Activated naive CD8-positive, alpha-beta T cell treated with anti-CD3 and anti-CD28 coated beads for 36 hours (primary cell): ENCODE data around the gene ARMC12. TPM values are rescaled to one million over a fixed set of nuclear protein-coding genes. Genes with fewer than 3 reads are reported as not detected.

Experiments used
- DNase-seq: peaks from one replicate; pipeline ENCODE4 v3.0.0; 2021
- H3K27ac Mint-ChIP-seq: one replicate; pipeline ENCODE4 v1.8.0; 2022; ENCODE audit warnings: mild to moderate bottlenecking, moderate library complexity, mixed read lengths
- H3K27me3 Mint-ChIP-seq: one replicate; pipeline ENCODE4 v1.8.0; 2022; ENCODE audit warnings: mild to moderate bottlenecking, mixed read lengths
- H3K36me3 Mint-ChIP-seq: one replicate; pipeline ENCODE4 v1.8.0; 2021; ENCODE audit warnings: mild to moderate bottlenecking, mixed read lengths
- H3K4me1 Mint-ChIP-seq: one replicate; pipeline ENCODE4 v1.8.0; 2021; ENCODE audit warnings: mixed read lengths
- H3K4me3 Mint-ChIP-seq: one replicate; pipeline ENCODE4 v1.8.0; 2022; ENCODE audit warnings: mild to moderate bottlenecking, moderate library complexity, mixed read lengths
- H3K9me3 Mint-ChIP-seq: one replicate; pipeline ENCODE4 v1.8.0; 2022; ENCODE audit warnings: mixed read lengths
- total RNA-seq, 2 experiments: library from RNA; stranded (reverse); gene quantifications; one replicate each; pipeline ENCODE4 v1.2.3, GENCODE V29; 2021

The ARMC12 gene
- total RNA-seq, 2 experiments from 2014 or later: 1.8 to 2.0 TPM

DNA sequence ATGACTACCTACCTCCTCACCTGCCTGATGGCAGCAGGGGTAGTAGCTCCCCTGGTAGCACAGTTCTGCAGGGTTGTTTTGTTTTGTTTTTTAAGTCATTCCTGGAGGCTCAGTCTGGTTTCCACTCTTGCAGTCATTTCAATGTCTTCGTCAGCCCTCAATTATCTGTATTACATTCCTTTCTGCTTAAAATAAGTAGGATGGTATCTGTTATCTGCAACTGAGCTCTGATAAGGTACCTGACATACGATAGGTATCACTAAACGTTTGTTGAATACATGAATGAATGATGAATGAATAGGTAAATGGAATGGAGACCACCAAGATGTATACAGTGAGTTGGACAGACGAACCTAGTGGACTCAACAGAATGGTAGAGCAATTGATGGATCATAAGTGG, 32.4 kb downstream of the ARMC12 start:
- H3K9me3 Mint-ChIP-seq: no peaks in the 10 kb centered on the region
- no peak for DNase-seq
- no peaks in the 10 kb centered on the region for H3K36me3 Mint-ChIP-seq
- H3K27me3 Mint-ChIP-seq: peaks cover 6% of the 10 kb centered on the region
- peaks cover under 1% of the 10 kb centered on the region for H3K4me1 Mint-ChIP-seq
- H3K4me3 Mint-ChIP-seq: no peak overlapping the region
- H3K27ac Mint-ChIP-seq: no peak overlapping the region

DNA sequence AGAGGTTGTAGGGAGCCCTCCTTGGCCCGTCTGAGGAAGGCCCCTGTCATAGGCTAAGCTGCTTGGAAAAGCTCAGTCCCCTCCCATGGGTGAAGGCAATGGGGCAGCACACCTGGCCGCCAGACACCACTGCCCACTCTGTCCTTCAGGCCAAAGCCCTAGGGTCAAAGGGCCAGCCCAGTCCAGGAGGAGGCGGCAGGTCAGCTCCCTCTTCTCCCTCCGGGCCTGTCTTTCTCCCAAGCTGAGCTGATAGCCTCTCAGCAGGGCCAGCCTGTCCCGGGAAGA, 34.5 kb downstream of the ARMC12 start:
- Mint-ChIP-seq H3K36me3 (no peaks in the 10 kb centered on the region), H3K27me3 (peaks cover 17% of the 10 kb centered on the region), H3K27ac (no peak overlapping the region), H3K4me3 (no peak overlapping the region), H3K4me1 (no peaks in the 10 kb centered on the region), H3K9me3 (no peaks in the 10 kb centered on the region)
- no peak for DNase-seq

- Mint-ChIP-seq H3K27ac (no peak overlapping the region), H3K36me3 (no peaks in the 10 kb centered on the region), H3K4me1 (no peaks in the 10 kb centered on the region), H3K27me3 (peaks cover 32% of the 10 kb centered on the region), H3K9me3 (no peaks in the 10 kb centered on the region), H3K4me3 (no peak overlapping the region)
- no peak for DNase-seq
These were observed 37.4 kb downstream of the ARMC12 start for GRCh38 chr6:35774116-35774794.

DNA sequence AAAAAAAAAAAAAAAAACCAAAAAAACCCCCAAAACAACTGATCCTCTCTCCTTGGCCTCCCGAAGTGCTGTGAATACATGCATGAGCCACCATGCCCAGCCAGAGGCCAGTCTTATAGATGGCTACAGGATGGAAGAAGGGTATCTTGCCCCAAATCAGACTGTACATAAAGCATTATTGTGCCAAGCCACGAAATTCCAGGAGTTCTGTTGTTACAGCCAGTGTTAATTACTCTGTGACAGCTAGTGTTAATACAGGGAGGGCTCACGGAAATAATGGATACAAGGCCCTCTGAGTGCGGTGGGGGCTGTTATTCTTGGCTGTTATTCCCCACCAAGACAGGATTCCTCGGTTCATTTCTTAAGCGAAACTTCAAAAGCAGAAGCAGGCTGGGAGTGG, 38.2 kb downstream of the ARMC12 start:
- H3K27ac Mint-ChIP-seq: no peak overlapping the region
- peaks cover 32% of the 10 kb centered on the region for H3K27me3 Mint-ChIP-seq
- no peaks in the 10 kb centered on the region for H3K9me3 Mint-ChIP-seq
- no peak for DNase-seq
- H3K4me3 Mint-ChIP-seq: no peak overlapping the region
- H3K36me3 Mint-ChIP-seq: no peaks in the 10 kb centered on the region
- H3K4me1 Mint-ChIP-seq: peaks cover 3% of the 10 kb centered on the region

DNA sequence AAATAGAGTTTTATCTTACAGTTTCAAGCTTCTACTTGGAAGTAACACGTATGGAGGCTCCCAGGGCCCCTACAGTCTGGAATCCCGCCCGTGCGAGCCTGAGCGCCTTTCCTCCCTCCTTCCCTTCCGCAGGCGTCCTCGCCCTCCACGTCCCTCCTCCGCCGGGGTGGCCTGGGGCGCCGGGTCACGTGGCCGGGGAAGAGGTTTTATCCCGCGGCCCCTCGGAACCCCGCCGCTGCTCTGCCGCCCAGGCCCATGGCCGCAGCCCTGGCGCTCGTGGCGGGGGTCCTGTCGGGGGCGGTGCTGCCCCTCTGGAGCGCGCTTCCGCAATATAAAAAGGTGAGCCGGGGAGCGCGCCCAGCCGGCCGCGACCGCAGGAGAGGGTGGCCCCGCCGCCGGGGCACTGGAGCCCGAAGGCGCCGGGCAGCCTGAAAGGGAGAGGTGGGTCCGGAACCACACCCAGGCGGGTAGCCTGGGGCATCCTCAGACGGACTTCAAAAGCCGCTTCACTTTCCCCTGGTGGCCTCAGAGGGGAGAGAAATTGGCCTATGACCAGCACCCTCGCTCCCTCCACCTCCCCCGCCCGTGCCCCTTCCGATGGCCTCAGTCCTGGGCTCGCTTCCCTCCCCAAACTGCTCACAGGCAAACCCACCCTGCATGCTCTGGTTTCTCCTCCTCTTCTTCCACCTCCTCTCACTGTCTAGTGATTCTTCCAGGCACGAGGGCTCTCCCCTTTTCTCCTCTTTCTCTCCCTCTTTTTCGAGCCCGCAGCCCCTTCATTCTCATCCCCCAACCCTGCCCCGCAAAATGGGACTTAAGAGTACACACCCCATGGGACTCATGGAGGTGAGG, 39.8 kb downstream of the ARMC12 start, which contains the start of gene CLPSL2:
CLPSL2 (plus strand) TSS at position 235 of the 852 bp plus-strand sequence; CDS start at position 256, 21 bp downstream.
- Mint-ChIP-seq H3K4me1 (peaks cover 3% of the 10 kb centered on the region), H3K9me3 (no peaks in the 10 kb centered on the region), H3K27me3 (peaks cover 32% of the 10 kb centered on the region), H3K27ac (no peak within 1 kb of the TSS), H3K4me3 (peak within 1 kb of the TSS; percentile 65), H3K36me3 (no peaks in the 10 kb centered on the region)
- peak; percentile 16 for DNase-seq

DNA sequence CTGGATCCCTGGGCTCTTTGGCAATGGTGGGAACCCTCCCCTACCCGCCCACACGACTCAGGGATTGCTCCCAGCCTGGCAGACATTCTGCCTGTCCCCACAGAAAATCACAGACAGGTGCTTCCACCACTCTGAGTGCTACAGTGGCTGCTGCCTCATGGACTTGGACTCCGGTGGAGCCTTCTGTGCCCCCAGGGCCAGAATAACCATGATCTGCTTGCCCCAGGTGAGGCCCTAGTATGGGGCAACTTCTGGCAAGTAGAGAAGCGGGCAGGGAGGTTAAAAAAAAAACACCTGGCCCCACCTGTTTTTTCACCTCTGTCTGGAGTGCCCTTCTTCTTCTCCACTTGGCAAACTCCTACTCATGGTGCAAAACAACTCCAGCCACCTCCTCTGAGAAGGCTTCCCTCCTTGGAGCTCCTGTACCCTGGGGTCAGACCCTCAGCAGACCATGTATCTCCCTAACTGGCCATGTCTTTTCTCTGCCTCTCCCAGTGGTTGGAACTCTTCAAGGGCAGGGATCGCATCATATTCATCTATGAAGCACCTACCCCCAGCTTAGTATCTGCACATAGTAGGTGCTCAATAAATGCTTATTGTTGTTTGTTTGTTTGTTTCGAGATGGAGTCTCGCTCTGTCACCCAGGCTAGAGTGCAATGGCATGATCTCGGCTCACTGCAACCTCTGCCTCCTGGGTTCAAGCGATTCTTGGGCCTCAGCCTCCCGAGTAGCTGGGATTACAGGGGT, 40.7 kb downstream of the ARMC12 start:
- H3K9me3 Mint-ChIP-seq: no peaks in the 10 kb centered on the region
- peaks cover 3% of the 10 kb centered on the region for H3K4me1 Mint-ChIP-seq
- H3K36me3 Mint-ChIP-seq: no peaks in the 10 kb centered on the region
- peaks cover 37% of the 10 kb centered on the region for H3K27me3 Mint-ChIP-seq
- H3K4me3 Mint-ChIP-seq: no peak overlapping the region
- no peak overlapping the region for H3K27ac Mint-ChIP-seq
- no peak for DNase-seq

GRCh38 chr6:35778437-35778836, 41.6 kb downstream of the ARMC12 start:
- Mint-ChIP-seq H3K4me3 (no peak overlapping the region), H3K27ac (no peak overlapping the region), H3K27me3 (peaks cover 37% of the 10 kb centered on the region), H3K4me1 (peaks cover 3% of the 10 kb centered on the region), H3K36me3 (no peaks in the 10 kb centered on the region), H3K9me3 (no peaks in the 10 kb centered on the region)
- DNase-seq: no peak

- no peak within 1 kb of the TSS for H3K27ac Mint-ChIP-seq
- no peaks in the 10 kb centered on the region for H3K9me3 Mint-ChIP-seq
- H3K4me1 Mint-ChIP-seq: peaks cover 3% of the 10 kb centered on the region
- no peaks in the 10 kb centered on the region for H3K36me3 Mint-ChIP-seq
- DNase-seq: no peak
- peaks cover 40% of the 10 kb centered on the region for H3K27me3 Mint-ChIP-seq
- H3K4me3 Mint-ChIP-seq: no peak within 1 kb of the TSS
These were observed 43.9 kb downstream of the ARMC12 start, which contains the start of gene CLPSL1 for GRCh38 chr6:35780719-35781118. CLPSL1 (plus strand) TSS chr6:35781019; CDS start chr6:35781111, 92 bp downstream.

- Mint-ChIP-seq H3K36me3 (no peaks in the 10 kb centered on the region), H3K4me1 (peaks cover 3% of the 10 kb centered on the region), H3K27ac (no peak overlapping the region), H3K9me3 (no peaks in the 10 kb centered on the region), H3K27me3 (peaks cover 41% of the 10 kb centered on the region), H3K4me3 (no peak overlapping the region)
- DNase-seq: no peak
These were observed 44.5 kb downstream of the ARMC12 start for GRCh38 chr6:35781290-35781689.

GRCh38 chr6:35782424-35782823, 45.6 kb downstream of the ARMC12 start:
- DNase-seq: no peak
- Mint-ChIP-seq H3K9me3 (no peaks in the 10 kb centered on the region), H3K27me3 (peaks cover 46% of the 10 kb centered on the region), H3K27ac (no peak overlapping the region), H3K4me3 (no peak overlapping the region), H3K4me1 (peaks cover 3% of the 10 kb centered on the region), H3K36me3 (no peaks in the 10 kb centered on the region)

- H3K4me3 Mint-ChIP-seq: no peak overlapping the region
- H3K9me3 Mint-ChIP-seq: no peaks in the 10 kb centered on the region
- DNase-seq: no peak
- peaks cover 50% of the 10 kb centered on the region for H3K27me3 Mint-ChIP-seq
- no peak overlapping the region for H3K27ac Mint-ChIP-seq
- H3K4me1 Mint-ChIP-seq: peaks cover 3% of the 10 kb centered on the region
- no peaks in the 10 kb centered on the region for H3K36me3 Mint-ChIP-seq
These were observed 47.4 kb downstream of the ARMC12 start for GRCh38 chr6:35784200-35784599.

DNA sequence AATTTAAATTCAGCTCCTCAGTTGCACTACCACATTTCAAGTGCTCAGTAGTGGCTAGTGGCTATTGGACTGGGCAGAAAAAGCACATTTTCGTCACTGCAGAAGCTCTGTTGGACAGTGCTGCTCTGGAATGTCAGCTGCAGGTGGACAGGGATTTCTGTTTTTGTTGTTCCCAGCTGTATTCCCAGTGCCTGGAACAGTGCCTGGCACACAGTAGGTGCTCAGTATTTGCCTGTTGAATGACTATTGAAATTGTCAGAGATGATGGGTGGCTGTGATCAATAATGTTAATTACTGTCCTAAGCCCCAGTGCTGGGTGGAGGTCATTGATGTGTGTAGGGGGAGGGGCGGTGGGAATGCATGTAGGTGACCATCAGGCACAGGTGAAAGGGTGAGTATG, 49.4 kb downstream of the ARMC12 start:
- H3K27me3 Mint-ChIP-seq: peaks cover 62% of the 10 kb centered on the region
- H3K27ac Mint-ChIP-seq: no peak overlapping the region
- H3K4me1 Mint-ChIP-seq: no peaks in the 10 kb centered on the region
- H3K4me3 Mint-ChIP-seq: no peak overlapping the region
- no peaks in the 10 kb centered on the region for H3K9me3 Mint-ChIP-seq
- no peaks in the 10 kb centered on the region for H3K36me3 Mint-ChIP-seq
- DNase-seq: no peak

- no peak for DNase-seq
- Mint-ChIP-seq H3K4me3 (no peak overlapping the region), H3K27me3 (peaks cover 62% of the 10 kb centered on the region), H3K27ac (no peak overlapping the region), H3K4me1 (no peaks in the 10 kb centered on the region), H3K36me3 (no peaks in the 10 kb centered on the region), H3K9me3 (no peaks in the 10 kb centered on the region)
These were observed 50.0 kb downstream of the ARMC12 start for GRCh38 chr6:35786810-35787209.

GRCh38 chr6:35787266-35788218, 50.7 kb downstream of the ARMC12 start:
- H3K27me3 Mint-ChIP-seq: peaks cover 58% of the 10 kb centered on the region
- DNase-seq: no peak
- no peaks in the 10 kb centered on the region for H3K4me1 Mint-ChIP-seq
- no peak overlapping the region for H3K4me3 Mint-ChIP-seq
- H3K36me3 Mint-ChIP-seq: no peaks in the 10 kb centered on the region
- no peak overlapping the region for H3K27ac Mint-ChIP-seq
- no peaks in the 10 kb centered on the region for H3K9me3 Mint-ChIP-seq
